ENCODE data around the gene HNRNPUL2.
"Not testable (repeated sequence)": the region's sequence is repeated elsewhere in the genome, so short reads cannot be mapped to it uniquely, and the experiment has no call there.

HNRNPUL2 gene

DNA sequence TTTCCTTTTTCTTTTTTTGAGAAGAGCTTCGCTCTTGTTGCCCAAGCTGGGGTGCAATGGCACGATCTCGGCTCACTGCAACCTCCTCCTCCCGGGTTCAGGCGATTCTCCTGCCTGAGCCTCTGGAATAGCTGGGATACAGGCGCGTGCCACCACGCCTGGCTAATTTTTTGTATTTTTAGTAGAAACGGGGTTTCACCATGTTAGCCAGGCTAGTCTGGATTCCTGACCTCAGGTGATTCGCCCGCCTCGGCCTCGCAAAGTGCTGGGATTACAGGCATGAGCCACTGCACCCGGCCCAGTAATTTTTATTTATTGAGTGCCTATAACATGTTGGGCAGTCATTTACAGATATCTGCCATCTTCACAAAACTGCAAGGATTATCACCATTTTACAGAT lies 2.8 kb upstream of the HNRNPUL2 start:
- intact Hi-C loops (cut with DNase I), result not testable (repeated sequence)

GRCh38 chr11:62728171-62728988 lies 1.1 kb upstream of the HNRNPUL2 start, which contains the start of gene TTC9C:
TSS of gene TTC9C (plus strand) at chr11:62728486. CDS start at chr11:62728849, 363 bp downstream.
- DNase-seq, result peak; percentile 83 to 95 (median 89)
- intact Hi-C loops (cut with DNase I), result loop anchor here (5.0 to 10.0 kb wide), 2 partner anchors 44 to 106 kb away; partner anchors contain the start of genes STX5, TAF6L, TEX54 and WDR74

More for the DNA sequence above, 2.8 kb upstream of the HNRNPUL2 start:
- DNase-seq, result not testable (repeated sequence)

GRCh38 chr11:62727872-62728170 lies 564 bp upstream of the HNRNPUL2 start:
- intact Hi-C loops (cut with DNase I), result loop anchor here (2.0 to 10.0 kb wide), 3 partner anchors 19 to 107 kb away; partner anchors contain the start of genes STX5, TAF6L, TEX54 and WDR74
- DNase-seq, result peak; percentile 67 to 94 (median 86)

- intact Hi-C loops (cut with DNase I), result loop anchor here (2.0 to 10.0 kb wide), 3 partner anchors 18 to 108 kb away; partner anchors contain the start of genes STX5, TAF6L, TEX54 and WDR74
- no peak for DNase-seq
These were observed 417 bp downstream of the HNRNPUL2 start for GRCh38 chr11:62726915-62727164.

- peak in 24 of 42 donors; percentile 3 to 55 (median 29) for DNase-seq
- intact Hi-C loops (cut with DNase I), result loop anchor here (2.0 to 10.0 kb wide), 3 partner anchors 18 to 108 kb away; partner anchors contain the start of genes STX5, TAF6L, TEX54 and WDR74
These were observed 922 bp downstream of the HNRNPUL2 start for GRCh38 chr11:62726156-62726914.

DNA sequence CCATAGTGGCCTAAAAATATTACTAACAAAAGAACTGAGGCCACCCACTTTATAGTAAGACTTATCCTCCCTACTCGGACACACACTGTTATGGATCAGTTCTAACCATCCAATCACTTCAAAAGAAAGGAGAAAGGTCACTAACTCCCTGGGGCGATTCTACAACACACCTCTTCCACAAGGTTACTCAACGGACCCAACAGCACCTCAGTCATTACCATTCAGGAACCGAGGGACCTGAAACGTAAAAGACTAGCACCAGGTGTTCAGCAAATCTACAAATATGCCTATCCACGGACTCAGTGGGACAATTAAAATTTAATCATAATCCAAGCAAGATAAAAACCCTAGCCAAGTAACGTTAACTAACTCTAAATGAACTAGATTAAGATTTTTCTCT lies 1.6 kb downstream of the HNRNPUL2 start:
- intact Hi-C loops (cut with DNase I), result loop anchor here (2.0 to 10.0 kb wide), 3 partner anchors 17 to 109 kb away; partner anchors contain the start of genes STX5, TAF6L, TEX54 and WDR74
- DNase-seq, result no peak

- DNase-seq, result no peak
- intact Hi-C loops (cut with DNase I), result loop anchor here (10.0 kb wide), 1 partner anchor 111 kb away; the partner anchor contains the start of genes STX5, TEX54 and WDR74
These were observed 3.1 kb downstream of the HNRNPUL2 start for GRCh38 chr11:62724171-62724570.

DNA sequence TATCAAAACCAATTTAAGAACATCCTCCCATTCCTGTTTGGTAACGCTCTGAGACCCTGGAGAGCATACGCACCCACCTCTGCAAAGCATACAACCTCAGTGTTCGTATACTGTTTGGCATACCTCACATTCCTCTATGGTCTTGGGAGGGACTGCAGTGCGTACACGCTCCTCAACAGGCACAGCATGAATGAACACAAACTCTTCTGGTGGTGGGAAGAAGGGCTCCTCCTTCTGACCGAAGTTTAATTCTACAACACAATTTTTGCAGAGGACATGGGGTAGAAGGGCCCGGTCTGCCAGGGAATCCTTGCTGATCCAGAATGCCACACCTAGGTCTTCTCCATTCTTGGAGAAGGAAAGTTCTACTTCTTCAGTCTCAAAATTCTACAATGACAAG lies 5.3 kb downstream of the HNRNPUL2 start:
- no peak for DNase-seq
- intact Hi-C loops (cut with DNase I), result loop anchor here (10.0 kb wide), 1 partner anchor 113 kb away; the partner anchor contains the start of genes STX5, TEX54 and WDR74

DNA sequence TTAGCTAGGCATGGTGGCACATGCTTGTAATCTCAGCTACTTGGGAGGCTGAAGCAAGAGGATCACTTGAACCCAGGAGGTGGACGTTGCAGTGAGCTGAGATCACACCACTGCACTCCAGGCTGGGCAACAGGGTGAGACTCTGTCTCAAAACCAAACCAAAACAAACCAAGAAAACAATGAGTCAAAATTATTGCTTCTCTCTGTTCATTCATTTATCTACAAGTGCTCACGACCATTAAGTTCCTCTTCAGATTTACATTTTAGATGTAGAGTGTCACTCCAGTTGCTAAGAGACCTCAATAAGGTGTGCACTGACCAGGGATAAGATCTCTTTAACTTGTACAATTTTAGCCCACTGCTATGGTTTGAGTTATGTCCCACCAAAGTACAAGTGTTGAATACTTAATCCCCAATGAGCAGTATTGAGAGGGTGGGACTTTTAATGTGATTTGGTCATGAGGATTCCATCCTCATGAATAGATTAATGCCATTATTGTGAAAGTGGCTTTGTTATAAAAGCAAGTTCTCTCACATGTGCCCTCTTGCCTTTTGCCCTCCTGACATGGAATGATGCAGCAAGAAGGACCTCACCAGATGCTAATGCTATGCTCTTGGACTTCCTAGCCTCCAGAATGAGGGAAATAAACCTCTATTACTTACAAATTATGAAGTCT lies 7.8 kb downstream of the HNRNPUL2 start:
- intact Hi-C loops (cut with DNase I), result no loop called here
- DNase-seq, result no peak

DNA sequence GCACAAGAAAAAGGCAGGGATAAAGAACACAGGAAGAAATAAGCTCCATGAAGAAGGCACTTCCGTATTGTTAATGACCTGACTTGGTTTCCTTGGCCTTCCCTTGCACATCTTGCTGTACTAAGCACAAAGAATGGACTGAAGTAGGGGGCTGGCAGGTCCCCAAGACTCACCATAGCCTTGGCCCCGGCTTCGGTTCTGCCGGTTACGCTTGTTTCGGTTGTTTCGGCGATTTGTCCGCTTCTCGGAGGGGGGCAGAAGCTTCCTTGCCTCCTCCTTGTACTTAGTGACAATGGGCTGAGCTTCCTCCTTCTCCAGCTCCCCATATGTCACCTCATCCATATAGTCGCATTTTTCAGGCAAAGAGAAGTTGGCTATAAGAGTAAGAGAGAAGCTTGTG lies 10.4 kb downstream of the HNRNPUL2 start:
- DNase-seq, result peak in 2 of 42 donors; percentile 7 to 39
- intact Hi-C loops (cut with DNase I), result no loop called here

DNA sequence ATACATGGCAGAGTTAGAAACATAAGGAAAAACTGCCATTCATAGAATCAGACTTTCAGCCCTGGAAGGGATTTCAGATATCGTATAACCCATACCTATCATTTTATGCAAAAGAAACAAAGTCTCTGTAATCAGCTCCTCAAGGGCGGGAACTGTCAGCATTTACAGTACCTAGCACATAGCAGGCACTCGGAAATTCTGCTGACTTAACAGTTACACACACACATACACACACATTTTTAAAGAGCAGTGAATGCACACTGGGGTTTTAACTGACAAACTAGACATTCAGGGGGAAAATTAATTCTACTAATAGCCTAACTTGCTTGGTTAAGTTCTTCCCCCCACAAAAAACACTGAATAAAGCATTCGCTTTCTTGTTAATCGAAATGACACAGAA lies 11.1 kb downstream of the HNRNPUL2 start:
- no peak for DNase-seq
- intact Hi-C loops (cut with DNase I), result no loop called here

GRCh38 chr11:62715150-62716130 lies 11.8 kb downstream of the HNRNPUL2 start:
- no peak for DNase-seq
- intact Hi-C loops (cut with DNase I), result no loop called here

- DNase-seq, result no peak
These were observed 13.9 kb downstream of the HNRNPUL2 start for GRCh38 chr11:62713343-62713742.

DNA sequence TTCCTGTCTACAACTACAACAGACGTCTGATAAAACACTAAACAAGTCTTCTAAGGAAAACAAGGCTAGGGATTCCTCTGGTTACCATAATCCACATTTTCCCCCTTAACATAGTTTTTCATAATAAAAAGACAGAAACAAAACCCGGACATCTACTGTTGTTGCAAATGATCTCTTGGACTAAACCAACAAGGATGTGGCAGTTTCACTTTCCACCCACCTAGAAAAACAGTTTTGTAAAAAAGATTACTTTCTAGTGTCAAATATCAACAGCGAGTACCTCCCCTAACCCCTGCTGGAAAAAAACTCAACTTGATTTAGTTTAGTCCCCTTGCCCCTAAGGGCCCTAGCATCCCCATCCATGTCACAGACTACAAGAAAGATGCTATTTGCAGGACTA lies 14.4 kb downstream of the HNRNPUL2 start:
- no peak for DNase-seq
- intact Hi-C loops (cut with DNase I), result no loop called here

More at GRCh38 chr11:62713343-62713742, 13.9 kb downstream of the HNRNPUL2 start:
- intact Hi-C loops (cut with DNase I), result no loop called here

GRCh38 chr11:62712276-62712812 lies 14.9 kb downstream of the HNRNPUL2 start:
- intact Hi-C loops (cut with DNase I), result no loop called here
- DNase-seq, result no peak

DNA sequence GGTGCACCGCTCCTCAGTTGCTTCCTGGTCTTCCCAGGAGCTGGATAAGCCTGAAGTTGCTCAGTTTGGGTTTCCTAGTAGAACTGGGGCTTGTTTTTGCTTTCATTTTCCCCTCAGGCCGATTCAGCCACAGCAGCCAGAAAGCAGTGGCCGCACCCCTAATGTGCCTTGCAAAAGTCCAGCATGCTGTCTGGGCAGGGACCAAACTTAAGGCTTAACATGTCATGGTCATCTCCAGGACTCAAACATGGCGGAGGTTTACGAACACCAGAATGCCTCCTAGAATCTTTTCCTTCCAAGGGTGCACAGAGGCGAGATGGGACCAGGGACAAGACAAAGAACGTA lies 17.3 kb downstream of the HNRNPUL2 start:
- intact Hi-C loops (cut with DNase I), result no loop called here
- no peak for DNase-seq

GRCh38 chr11:62709247-62710000 lies 17.8 kb downstream of the HNRNPUL2 start:
- intact Hi-C loops (cut with DNase I), result loop anchor here (2.0 to 10.0 kb wide), 2 partner anchors 17 to 315 kb away; partner anchors contain the start of gene HNRNPUL2
- DNase-seq, result peak; percentile 94 to 99 (median 98)

Data from head of caudate nucleus (tissue), 42 donors.